A549 (cell line): Measurements from ENCODE around the gene PPP4R1.

Source experiments
- CBX8 ChIP-seq: fragments of 200-600 bp; sonication (generic); IDR thresholded peaks from 2 replicates; pipeline ENCODE4 v1.6.1; 2016
- CTCF ChIP-seq: fragments of >200 bp; sonication (Bioruptor Twin); formaldehyde crosslinking; IDR thresholded peaks from 3 replicates; pipeline ENCODE4 v1.5.1; 2016
- EP300 ChIP-seq, 2 experiments: fragments of >200 bp; sonication (Bioruptor Twin); formaldehyde crosslinking; IDR thresholded peaks; 2 replicates in 1 of 2; 3 replicates in 1 of 2; pipeline ENCODE4 v1.6.1; 2016 to 2017
- MAZ ChIP-seq: fragments of 150-350 bp; IDR thresholded peaks from 2 replicates; pipeline ENCODE4 v1.6.1; 2014; ENCODE audit warnings: antibody characterized with exemption, low read depth, low read length, borderline replicate concordance
- NR3C1 ChIP-seq: fragments of >200 bp; sonication (Bioruptor Twin); formaldehyde crosslinking; IDR thresholded peaks from 3 replicates; pipeline ENCODE4 v1.6.1; 2017
- POLR2A ChIP-seq: IDR thresholded peaks from 2 replicates; pipeline ENCODE4 v1.6.1; 2012; ENCODE audit warnings: mild to moderate bottlenecking, low read length
- POLR2AphosphoS2 ChIP-seq: conservative IDR thresholded peaks from 2 replicates; pipeline ENCODE4 v1.6.1; 2012; ENCODE audit warnings: low read length, improper control_type of control experiment, inconsistent platforms

- TF ChIP-seq MAZ (no peak), EP300 (IDR thresholded peaks at IDR 0.05) (no peak), POLR2AphosphoS2 (no peak), CTCF (no peak), POLR2A (no peak), NR3C1 (no peak), CBX8 (no peak)
These were observed 28.6 kb upstream of the PPP4R1 start for GRCh38 chr18:9642799-9643462.
